Astrocyte (in vitro differentiated cells and primary cell): ENCODE results near the gene IL4R.

Source experiments
- CTCF ChIP-seq: IDR thresholded peaks from 2 replicates; pipeline ENCODE4 v1.5.1; 2011; ENCODE audit warnings: low read depth, mild to moderate bottlenecking, inconsistent platforms, low read length, moderate library complexity; ENCODE audit not compliant: insufficient read depth
- EZH2 ChIP-seq: IDR thresholded peaks from 2 replicates; pipeline ENCODE4 v1.6.1; 2012; ENCODE audit warnings: mild to moderate bottlenecking, low read length, inconsistent platforms; ENCODE audit not compliant: insufficient read depth

DNA sequence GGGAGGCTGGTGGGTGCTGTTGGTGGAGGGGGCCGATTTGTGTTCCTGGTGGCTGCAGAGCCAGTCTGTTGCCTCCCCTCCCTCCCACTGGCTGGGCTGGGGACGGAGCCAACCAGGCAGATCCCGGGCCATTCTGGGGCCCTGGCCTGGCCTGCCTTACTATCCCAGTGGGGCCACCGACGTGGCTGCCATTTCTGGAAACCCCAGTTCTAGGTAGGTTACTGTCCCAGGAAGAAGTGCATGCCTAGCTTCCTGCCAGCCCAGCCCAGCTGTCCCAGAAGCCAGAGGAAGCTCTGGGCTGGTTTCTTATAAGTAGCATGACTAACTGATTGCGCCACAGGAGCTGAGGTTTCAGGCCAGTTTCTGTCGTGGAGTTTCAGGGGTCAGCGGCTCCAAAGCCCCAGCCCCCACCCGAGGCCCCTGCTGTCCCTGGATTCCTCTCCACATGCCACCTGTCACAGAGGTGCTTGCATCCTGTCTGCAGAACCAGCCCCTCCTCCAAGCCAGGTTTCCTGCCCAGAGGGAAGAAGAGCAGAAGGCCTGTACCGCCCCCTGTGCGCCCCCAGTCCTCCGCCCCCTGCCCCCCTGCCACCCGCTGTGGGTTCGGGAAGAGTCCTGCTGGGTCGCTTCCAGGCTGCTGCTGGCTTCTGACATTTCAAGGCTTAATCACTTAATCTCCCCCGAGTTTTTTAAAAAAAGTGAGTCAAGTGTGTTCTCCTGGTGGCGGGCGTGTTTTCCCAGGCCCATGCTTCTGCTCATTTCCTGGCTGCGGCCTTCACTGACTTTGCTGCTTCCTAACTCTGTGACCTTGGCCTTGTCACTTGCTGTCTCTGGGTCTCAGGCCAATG lies 13.2 kb downstream of the IL4R start:
- TF ChIP-seq EZH2 (no peak), CTCF (no peak)
